Thoracic aorta (tissue), 2 donors: Measurements from ENCODE around the gene PPP1R3D. TPM values are rescaled to one million over a fixed set of nuclear protein-coding genes. Genes with fewer than 3 reads are reported as not detected.

Source experiments
- ATAC-seq: fragments of 150-250 bp; one replicate; pipeline ENCODE4 v1.8.0; 2017; ENCODE audit warnings: low read depth; ENCODE audit not compliant: insufficient number of reproducible peaks, low FRiP score
- DNase-seq: peaks from one replicate; pipeline ENCODE4 v3.0.0-alpha.2; 2020; ENCODE audit warnings: low spot score
- H3K27ac ChIP-seq, 2 donors: fragments of 200-600 bp; sonication (generic); 1 replicate in 1 of 2; 2 replicates in 1 of 2; pipeline ENCODE4 v1.5.1; 2016; ENCODE audit warnings: mild to moderate bottlenecking in 2 of 2, moderate library complexity in 2 of 2
- H3K27me3 ChIP-seq: fragments of 200-600 bp; sonication (generic); replicated peaks from 2 replicates; pipeline ENCODE4 v1.6.0; 2016; ENCODE audit warnings: mild to moderate bottlenecking; ENCODE audit not compliant: insufficient read depth
- H3K36me3 ChIP-seq: fragments of 200-600 bp; sonication (generic); one replicate; pipeline ENCODE4 v1.5.1; 2016
- H3K4me1 ChIP-seq, 2 donors: fragments of 200-600 bp; sonication (generic); 1 replicate in 1 of 2; 2 replicates in 1 of 2; pipeline versions ENCODE4 v1.5.1 to v1.6.0; 2016; ENCODE audit warnings: low read depth in 2 of 2, mild to moderate bottlenecking in 1 of 2; ENCODE audit not compliant: control insufficient read depth in 1 of 2
- H3K4me3 ChIP-seq: fragments of 200-600 bp; sonication (generic); 2 replicates; pipeline ENCODE4 v1.5.1; 2016; ENCODE audit warnings: mild to moderate bottlenecking
- H3K9me3 ChIP-seq: fragments of 200-600 bp; sonication (generic); 2 replicates; pipeline ENCODE4 v1.5.1; 2016
- CTCF ChIP-seq: fragments of 200-600 bp; sonication (generic); IDR thresholded peaks from one replicate; pipeline ENCODE4 v1.5.1; 2019; ENCODE audit warnings: antibody characterized with exemption
- total RNA-seq, 2 donors: library from RNA; depleted of rRNA; stranded (reverse); fragments of >200 nt; gene quantifications; one replicate each; pipeline versions ENCODE4 v1.1.0 to v1.2.3, GENCODE V29; 2016

Gene PPP1R3D
- total RNA-seq, 2 donors from 2014 or later = 10.5 to 13.0 TPM

GRCh38 chr20:59938696-59939051 lies 1.4 kb downstream of the PPP1R3D start:
- no peak for TF ChIP-seq CTCF
- Histone ChIP-seq H3K36me3 (peaks cover 7% of the 10 kb centered on the region), H3K4me3 (peak overlapping the region; percentile 85), H3K27ac (no peak overlapping the region), H3K27me3 (no peaks in the 10 kb centered on the region), H3K9me3 (no peaks in the 10 kb centered on the region), H3K4me1 (peaks cover 27 to 42% of the 10 kb centered on the region in 2 donors)
- no peak for ATAC-seq
- DNase-seq = no peak

GRCh38 chr20:59938221-59938620 lies 1.9 kb downstream of the PPP1R3D start:
- H3K4me1 ChIP-seq = peaks cover 27 to 42% of the 10 kb centered on the region in 2 donors
- H3K4me3 ChIP-seq = peak overlapping the region; percentile 85
- H3K27ac ChIP-seq = no peak overlapping the region
- H3K27me3 ChIP-seq = no peaks in the 10 kb centered on the region
- no peak for TF ChIP-seq CTCF
- no peak for ATAC-seq
- peaks cover 2% of the 10 kb centered on the region for H3K36me3 ChIP-seq
- H3K9me3 ChIP-seq = no peaks in the 10 kb centered on the region
- no peak for DNase-seq

GRCh38 chr20:59937150-59937549 lies 3.0 kb downstream of the PPP1R3D start:
- no peak for TF ChIP-seq CTCF
- H3K9me3 ChIP-seq = no peaks in the 10 kb centered on the region
- H3K4me1 ChIP-seq = peaks cover 25 to 41% of the 10 kb centered on the region in 2 donors
- no peaks in the 10 kb centered on the region for H3K36me3 ChIP-seq
- no peak overlapping the region for H3K4me3 ChIP-seq
- H3K27ac ChIP-seq = no peak overlapping the region
- ATAC-seq (no peak), DNase-seq (no peak)
- no peaks in the 10 kb centered on the region for H3K27me3 ChIP-seq

- H3K9me3 ChIP-seq = no peaks in the 10 kb centered on the region
- H3K36me3 ChIP-seq = no peaks in the 10 kb centered on the region
- H3K4me3 ChIP-seq = no peak overlapping the region
- no peak overlapping the region for H3K27ac ChIP-seq
- ATAC-seq (no peak), DNase-seq (no peak)
- TF ChIP-seq CTCF = no peak
- H3K4me1 ChIP-seq = peaks cover 20 to 34% of the 10 kb centered on the region in 2 donors
- H3K27me3 ChIP-seq = no peaks in the 10 kb centered on the region
Measured at GRCh38 chr20:59936409-59936808, 3.7 kb downstream of the PPP1R3D start.

- Histone ChIP-seq H3K9me3 (no peaks in the 10 kb centered on the region), H3K27me3 (no peaks in the 10 kb centered on the region), H3K27ac (no peak overlapping the region), H3K36me3 (no peaks in the 10 kb centered on the region), H3K4me3 (no peak overlapping the region), H3K4me1 (peaks cover 16 to 29% of the 10 kb centered on the region in 2 donors)
- ATAC-seq = no peak
- TF ChIP-seq CTCF = no peak
- DNase-seq = no peak
Measured at GRCh38 chr20:59935457-59936185, 4.5 kb downstream of the PPP1R3D start.
